ENCODE results near the gene TBX4. TPM values are rescaled to one million over a fixed set of nuclear protein-coding genes. Genes with fewer than 3 reads are reported as not detected.

The TBX4 gene
- total and polyA plus RNA-seq, 2 of the 13 experiments (the other 11 are each of a cell fraction or from before 2014, with no cell fraction given) = 0.11 to 1.1 TPM

GRCh38 chr17:61416540-61417363 is 35.5 kb upstream of the TBX4 start (continued):
- no peak for TF ChIP-seq LRRFIP1 (CRISPR knock-in tag; conservative IDR thresholded peaks at IDR 0.05)
- TF ChIP-seq KAT8 (CRISPR knock-in tag; IDR thresholded peaks at IDR 0.05) = peak; percentile 61; the same call in 1 of the 2 replicates
- TF ChIP-seq SP4 (CRISPR knock-in tag; IDR thresholded peaks at IDR 0.05) = peak; percentile 64; the same call in 1 of the 2 replicates
- TF ChIP-seq CC2D1A (CRISPR knock-in tag; IDR thresholded peaks at IDR 0.05) = no peak
- 0 out of 2 replicates have a peak, but pooled peaks have one; percentile 49 for TF ChIP-seq RBFOX2 (IDR thresholded peaks at IDR 0.05; ENCODE audit: low read depth, low read length)
- peak; percentile 28; the same call in 1 of the 2 replicates for TF ChIP-seq ZNF567 (CRISPR knock-in tag; IDR thresholded peaks at IDR 0.05; ENCODE audit: borderline replicate concordance)
- 0 out of 2 replicates have a peak, but pooled peaks have one; percentile 40 for TF ChIP-seq THAP11 (CRISPR knock-in tag; IDR thresholded peaks at IDR 0.05)
- TF ChIP-seq PCBP1 (IDR thresholded peaks at IDR 0.05; ENCODE audit: borderline replicate concordance, low read depth, low read length) = peak; percentile 94; the same call in 1 of the 2 replicates
- TF ChIP-seq ZNF776 (CRISPR knock-in tag; IDR thresholded peaks at IDR 0.05) = peak; percentile 65; the same call in 1 of the 2 replicates
- peak; percentile 88 for TF ChIP-seq PITX1 (CRISPR knock-in tag; IDR thresholded peaks at IDR 0.05)
- TF ChIP-seq GRHL1 (CRISPR knock-in tag; conservative IDR thresholded peaks at IDR 0.05) = no peak
- no peak for TF ChIP-seq ZNF430 (CRISPR knock-in tag; IDR thresholded peaks at IDR 0.05)
- TF ChIP-seq MEF2D (CRISPR knock-in tag; IDR thresholded peaks at IDR 0.05) = 0 out of 2 replicates have a peak, but pooled peaks have one; percentile 29
- 0 out of 2 replicates have a peak, but pooled peaks have one; percentile 19 for TF ChIP-seq ZNF225 (CRISPR knock-in tag; IDR thresholded peaks at IDR 0.05)
- TF ChIP-seq ZNF878 (CRISPR knock-in tag; IDR thresholded peaks at IDR 0.05) = no peak
- TF ChIP-seq ZNF33B (CRISPR knock-in tag; IDR thresholded peaks at IDR 0.05) = peak; percentile 14; the same call in 1 of the 2 replicates
- TF ChIP-seq SAFB2 (CRISPR knock-in tag; IDR thresholded peaks at IDR 0.05; ENCODE audit: borderline replicate concordance, low read depth) = no peak
- no peak for TF ChIP-seq ZNF83 (CRISPR knock-in tag; IDR thresholded peaks at IDR 0.05; ENCODE audit: borderline replicate concordance)
- no peak; the same call in 1 of the 2 replicates for TF ChIP-seq NR2F6 (IDR thresholded peaks at IDR 0.05)
- TF ChIP-seq NR2F6 (CRISPR knock-in tag; IDR thresholded peaks at IDR 0.05) = peak; percentile 46; the same call in 1 of the 2 replicates
- TF ChIP-seq KLF12 (CRISPR knock-in tag; IDR thresholded peaks at IDR 0.05; ENCODE audit: borderline replicate concordance) = peak; percentile 62; the same call in 1 of the 2 replicates
- TF ChIP-seq FOXA1 (IDR thresholded peaks at IDR 0.05) = no peak
- TF ChIP-seq FOXA1 (CRISPR knock-in tag; IDR thresholded peaks at IDR 0.05) = no peak
- TF ChIP-seq HIC2 (CRISPR knock-in tag; IDR thresholded peaks at IDR 0.05; ENCODE audit: low read depth) = 0 out of 2 replicates have a peak, but pooled peaks have one; percentile 4
- peak; percentile 21; the same call in 1 of the 2 replicates for TF ChIP-seq BCL6 (CRISPR knock-in tag; IDR thresholded peaks at IDR 0.05)

All from HepG2 (cell line).